ENCODE results near the gene ENDOG. TPM values are rescaled to one million over a fixed set of nuclear protein-coding genes. Genes with fewer than 3 reads are reported as not detected.
"Not testable (repeated sequence)": the region's sequence is repeated elsewhere in the genome, so short reads cannot be mapped to it uniquely, and the experiment has no call there.

Gene ENDOG
- total RNA-seq, 1 donor from 2014 or later: 18.3 TPM

DNA sequence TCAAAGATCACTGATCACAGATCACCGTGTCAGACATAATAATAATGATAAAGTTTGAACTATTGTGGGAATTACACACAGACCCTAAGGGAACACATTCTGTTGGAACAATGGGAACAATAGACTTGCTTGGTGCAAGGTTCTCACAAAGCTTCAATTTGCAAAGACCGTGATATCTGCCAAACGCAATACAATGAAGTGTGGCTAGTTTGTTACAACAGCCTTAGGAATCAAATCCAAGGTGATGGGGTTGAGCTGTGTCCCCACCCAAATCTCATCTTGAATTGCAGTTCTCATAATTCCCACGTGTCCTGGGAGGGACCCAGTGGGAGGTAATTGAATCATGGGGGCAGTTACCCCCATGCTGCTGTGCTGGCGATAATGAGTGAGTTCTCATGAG is 42.6 kb downstream of the ENDOG start:
- no peak for DNase-seq (ENCODE audit: low spot score)

DNA sequence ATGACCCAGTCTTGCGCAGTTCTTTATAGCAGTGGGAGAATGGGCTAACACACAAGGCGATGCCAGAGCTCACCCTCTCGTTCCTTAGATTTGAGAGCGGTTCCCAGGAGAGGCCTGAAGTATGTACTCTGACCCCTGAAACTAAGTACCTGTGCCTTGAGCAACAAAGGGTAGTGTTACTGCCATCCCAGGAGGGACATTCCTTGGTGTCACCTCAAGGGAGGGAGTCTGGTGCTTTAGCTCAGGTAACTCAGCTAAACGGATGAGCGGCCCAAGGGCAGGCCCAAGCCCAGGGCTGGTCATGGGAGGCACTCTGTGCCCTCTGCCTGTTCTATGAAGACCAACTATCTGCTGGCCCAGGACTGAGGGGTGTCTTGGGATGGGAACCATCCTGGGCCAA is 43.2 kb downstream of the ENDOG start:
- DNase-seq (ENCODE audit: low spot score): no peak

DNA sequence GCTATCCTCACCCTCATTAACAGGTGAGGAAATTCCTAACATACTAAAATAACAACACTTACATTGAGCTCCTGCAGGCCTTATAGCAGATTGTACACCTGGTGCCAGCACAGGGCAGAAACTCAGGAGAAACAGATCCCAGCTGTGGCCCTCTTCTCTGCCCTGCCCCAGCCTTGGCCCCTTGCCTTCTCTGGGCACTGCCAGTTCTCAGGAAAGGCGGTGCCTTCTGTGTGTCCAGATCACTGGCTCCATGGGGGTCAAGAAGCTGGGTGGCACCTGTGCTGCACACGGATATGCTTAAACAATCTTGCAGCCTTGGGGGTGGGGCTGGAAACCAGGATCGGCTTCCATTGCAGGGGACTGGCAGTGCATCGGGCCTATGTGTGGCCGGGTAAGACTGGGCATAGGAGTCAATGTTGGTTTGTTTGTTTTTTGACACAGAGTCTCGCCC is 44.1 kb downstream of the ENDOG start:
- no peak for DNase-seq (ENCODE audit: low spot score)

DNA sequence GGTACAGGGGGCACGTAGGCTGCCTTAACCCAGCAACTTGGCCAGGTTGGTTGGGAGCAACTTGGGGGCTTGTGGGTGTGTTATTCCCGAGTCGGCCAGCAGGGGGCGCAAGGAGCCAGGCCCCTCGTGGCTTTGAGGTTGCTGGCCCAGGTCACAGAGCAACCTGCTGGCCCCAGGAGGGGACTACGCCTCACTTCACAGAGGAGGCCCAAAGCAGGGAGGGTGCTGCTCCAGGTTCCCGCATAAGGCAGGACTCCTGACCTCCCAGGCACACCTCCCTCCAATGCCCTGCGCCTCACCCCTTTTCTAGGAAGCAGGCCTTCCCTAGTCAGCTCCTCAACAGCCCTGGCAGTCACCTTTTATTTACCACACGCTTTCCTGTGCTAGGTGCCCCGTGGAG is 45.3 kb downstream of the ENDOG start:
- peak; percentile 93 for DNase-seq (ENCODE audit: low spot score)

DNA sequence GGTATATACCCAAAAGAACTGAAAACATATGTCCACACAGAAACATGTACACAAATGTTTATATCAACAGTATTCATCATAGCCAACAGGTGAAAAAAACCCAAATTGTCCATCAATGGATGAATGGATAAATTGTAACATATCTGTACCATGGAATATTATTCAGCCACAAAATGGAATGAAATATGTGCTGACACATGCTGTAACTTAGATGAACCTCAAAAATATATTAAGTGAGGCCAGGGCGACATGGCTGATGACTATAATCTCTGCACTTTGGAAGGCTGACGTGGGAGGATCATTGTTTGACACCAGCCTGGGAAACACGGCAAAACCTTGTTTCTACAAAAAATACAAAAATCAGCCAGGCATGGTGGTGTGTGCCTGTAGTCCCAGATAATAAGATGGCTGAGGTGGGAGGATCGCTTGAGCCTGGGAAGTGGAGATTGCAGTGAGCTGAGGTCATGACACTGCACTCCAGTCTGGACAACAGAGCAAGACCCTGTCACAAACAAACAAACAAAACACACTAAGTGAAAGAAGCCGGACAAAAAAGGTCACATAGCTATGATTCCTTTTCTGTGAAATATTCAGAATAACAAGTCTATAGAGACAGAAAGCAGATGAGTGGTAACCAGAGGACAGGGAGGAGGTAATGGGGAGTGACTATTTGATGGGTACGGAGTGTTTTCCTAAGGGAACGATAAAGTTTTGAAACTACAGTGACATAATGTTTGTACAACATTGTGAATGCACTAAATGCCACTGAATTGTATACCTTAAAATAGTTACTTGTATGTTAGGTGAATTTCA is 52.0 kb downstream of the ENDOG start:
- DNase-seq (ENCODE audit: low spot score): no peak

DNA sequence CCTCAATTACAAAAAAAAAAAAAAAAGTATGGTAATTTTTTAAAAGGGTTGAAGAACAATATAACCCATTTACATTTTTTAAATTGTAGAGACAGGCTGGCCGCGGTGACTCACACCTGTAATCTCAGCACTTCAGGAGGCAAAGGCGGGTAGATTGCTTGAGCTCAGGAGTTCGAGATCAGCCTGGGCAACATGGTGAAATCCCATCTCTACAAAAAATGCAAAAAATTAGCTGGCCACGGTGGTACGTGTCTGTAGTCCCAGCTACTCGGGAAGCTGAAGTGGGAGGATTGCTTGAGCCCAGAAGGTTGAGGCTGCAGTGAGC is 52.6 kb downstream of the ENDOG start:
- DNase-seq (ENCODE audit: low spot score): not testable (repeated sequence)

Other genes starting within 250 kb of the ENDOG start
- gene DYNC2I2, start 161.7 kb upstream of the ENDOG start, total RNA-seq: 9.8 TPM
- 197 TPM for gene SET, start 129.3 kb upstream of the ENDOG start, total RNA-seq
- gene PKN3, start 116.0 kb upstream of the ENDOG start, total RNA-seq: 14.7 TPM
- gene ZDHHC12, start 94.4 kb upstream of the ENDOG start, total RNA-seq: 18.4 TPM
- gene ZER1, start 46.6 kb upstream of the ENDOG start, total RNA-seq: 32.9 TPM
- 28.3 TPM for gene TBC1D13, start 31.2 kb upstream of the ENDOG start, total RNA-seq
- 35.0 TPM for gene SPOUT1, start 11.3 kb downstream of the ENDOG start, total RNA-seq
- gene KYAT1, start 63.5 kb downstream of the ENDOG start, total RNA-seq: 3.8 TPM
- 40.5 TPM for gene LRRC8A, start 63.6 kb downstream of the ENDOG start, total RNA-seq
- 13.6 TPM for gene PHYHD1, start 102.5 kb downstream of the ENDOG start, total RNA-seq
- 16.7 TPM for gene DOLK, start 129.1 kb downstream of the ENDOG start, total RNA-seq
- 50.6 TPM for gene NUP188, start 129.2 kb downstream of the ENDOG start, total RNA-seq
- 43.2 TPM for gene SH3GLB2, start 209.8 kb downstream of the ENDOG start, total RNA-seq
- 17.3 TPM for gene MIGA2, start 218.1 kb downstream of the ENDOG start, total RNA-seq